ENCODE data around the gene SLC17A7. TPM values are rescaled to one million over a fixed set of nuclear protein-coding genes. Genes with fewer than 3 reads are reported as not detected.
A peak's percentile ranks its signal among the peaks of the same experiment; 100 is the strongest.
"Not testable (repeated sequence)": the region's sequence is repeated elsewhere in the genome, so short reads cannot be mapped to it uniquely, and the experiment has no call there.

SLC17A7 gene
- polyA plus RNA-seq, 6 donors from 2014 or later, result not detected

DNA sequence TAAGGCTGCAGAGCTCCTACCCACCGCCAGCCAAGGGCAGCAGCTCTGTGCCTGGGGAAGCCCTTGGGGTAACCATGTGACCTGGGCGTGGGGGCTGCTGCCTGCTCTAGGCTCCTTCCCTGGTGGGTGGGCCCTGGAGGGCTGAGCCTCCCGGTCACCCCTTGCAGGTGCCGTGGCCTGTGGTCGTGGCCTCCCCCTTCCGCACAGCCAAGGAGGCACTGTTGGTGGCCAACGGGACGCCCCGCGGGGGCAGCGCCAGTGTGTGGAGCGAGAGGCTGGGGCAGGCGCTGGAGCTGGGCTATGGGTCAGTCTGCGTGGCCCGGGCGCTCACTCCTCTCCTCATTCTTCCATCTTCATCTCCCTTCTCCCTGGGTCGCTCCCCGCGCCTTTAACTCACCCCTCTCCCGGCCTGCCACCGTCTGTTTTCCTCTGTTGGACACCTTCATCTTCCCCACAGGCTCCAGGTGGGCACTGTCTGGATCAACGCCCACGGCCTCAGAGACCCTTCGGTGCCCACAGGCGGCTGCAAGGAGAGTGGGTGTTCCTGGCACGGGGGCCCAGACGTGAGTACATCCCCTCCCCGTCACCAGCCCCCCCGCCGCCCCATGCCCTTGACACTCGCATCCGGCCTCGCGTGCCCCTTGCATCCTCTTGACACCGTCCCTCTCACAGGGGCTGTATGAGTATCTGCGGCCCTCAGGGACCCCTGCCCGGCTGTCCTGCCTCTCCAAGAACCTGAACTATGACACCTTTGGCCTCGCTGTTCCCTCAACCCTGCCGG is 22.8 kb upstream of the SLC17A7 start:
- Mint-ChIP-seq H3K27me3 (no peaks in the 10 kb centered on the region), H3K4me1 (peaks cover 6 to 12% (median 10%) of the 10 kb centered on the region in 3 donors), H3K4me3 (no peak overlapping the region), H3K27ac (peak overlapping the region in 3 of 6 donors; percentile 81 to 99 (median 83)), H3K36me3 (peaks cover 0 to 18% of the 10 kb centered on the region in 2 donors), H3K9me3 (peaks cover 0 to 5% (median 0%) of the 10 kb centered on the region in 7 donors)
- ATAC-seq (ENCODE audit: low read depth in 2 of 2), result no peak
- no peak for DNase-seq

GRCh38 chr19:49462492-49462891 is 21.2 kb upstream of the SLC17A7 start:
- Mint-ChIP-seq H3K36me3 (peaks cover 0 to 11% of the 10 kb centered on the region in 2 donors), H3K4me3 (no peak overlapping the region), H3K9me3 (no peaks in the 10 kb centered on the region), H3K4me1 (peaks cover 0 to 3% (median 0%) of the 10 kb centered on the region in 3 donors), H3K27me3 (no peaks in the 10 kb centered on the region), H3K27ac (peak overlapping the region in 4 of 6 donors; percentile 15 to 76 (median 19))
- no peak for DNase-seq
- no peak for ATAC-seq (ENCODE audit: low read depth in 2 of 2)

DNA sequence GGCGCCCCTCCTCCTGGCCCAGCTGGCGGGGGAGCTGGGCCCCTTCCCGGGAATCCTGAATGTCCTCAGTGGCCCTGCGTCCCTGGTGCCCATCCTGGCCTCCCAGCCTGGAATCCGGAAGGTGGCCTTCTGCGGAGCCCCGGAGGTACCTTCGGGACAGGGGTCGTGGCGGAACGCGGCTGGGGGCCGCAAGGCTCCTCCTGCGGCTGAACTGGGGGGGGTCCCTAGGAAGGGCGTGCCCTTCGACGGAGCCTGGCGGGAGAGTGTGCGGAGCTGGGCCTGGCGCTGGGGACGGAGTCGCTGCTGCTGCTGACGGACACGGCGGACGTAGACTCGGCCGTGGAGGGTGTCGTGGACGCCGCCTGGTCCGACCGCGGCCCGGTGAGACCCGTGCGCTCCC is 20.3 kb upstream of the SLC17A7 start:
- H3K4me3 Mint-ChIP-seq, result no peak overlapping the region
- H3K4me1 Mint-ChIP-seq, result peaks cover 6 to 7% (median 7%) of the 10 kb centered on the region in 3 donors
- ATAC-seq (ENCODE audit: low read depth in 2 of 2) (no peak), DNase-seq (no peak)
- H3K9me3 Mint-ChIP-seq, result no peaks in the 10 kb centered on the region
- peaks cover 5 to 18% of the 10 kb centered on the region in 2 donors for H3K36me3 Mint-ChIP-seq
- H3K27me3 Mint-ChIP-seq, result no peaks in the 10 kb centered on the region
- peak overlapping the region in 1 of 6 donors; percentile 24 for H3K27ac Mint-ChIP-seq

DNA sequence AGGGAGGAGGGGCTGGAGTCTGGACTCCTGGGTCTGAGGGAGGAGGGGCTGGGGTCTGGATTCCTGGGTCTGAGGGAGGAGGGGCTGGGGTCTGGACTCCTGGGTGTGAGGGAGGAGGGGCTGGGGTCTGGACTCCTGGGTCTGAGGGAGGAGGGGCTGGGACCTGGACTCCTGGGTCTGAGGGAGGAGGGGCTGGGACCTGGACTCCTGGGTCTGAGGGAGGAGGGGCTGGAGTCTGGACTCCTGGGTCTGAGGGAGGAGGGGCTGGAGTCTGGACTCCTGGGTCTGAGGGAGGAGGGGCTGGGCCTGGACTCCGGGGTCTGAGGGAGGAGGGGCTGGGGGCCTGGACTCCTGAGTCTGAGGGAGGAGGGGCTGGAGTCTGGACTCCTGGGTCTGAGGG is 19.8 kb upstream of the SLC17A7 start:
- H3K9me3 Mint-ChIP-seq; ATAC-seq (ENCODE audit: low read depth in 2 of 2); H3K4me1 Mint-ChIP-seq; DNase-seq; H3K27me3 Mint-ChIP-seq; H3K4me3 Mint-ChIP-seq: not testable (repeated sequence)
- Mint-ChIP-seq H3K36me3 (peaks cover 5 to 19% of the 10 kb centered on the region in 2 donors), H3K27ac (peak overlapping the region in 1 of 6 donors; percentile 84)

GRCh38 chr19:49459388-49459787 is 18.1 kb upstream of the SLC17A7 start:
- Mint-ChIP-seq H3K36me3 (peaks cover 10 to 14% of the 10 kb centered on the region in 2 donors), H3K27me3 (no peaks in the 10 kb centered on the region), H3K4me3 (peak overlapping the region in 1 of 8 donors; percentile 3), H3K9me3 (no peaks in the 10 kb centered on the region), H3K27ac (peak overlapping the region in 2 of 6 donors; percentile 34 to 36), H3K4me1 (peaks cover 7 to 18% (median 7%) of the 10 kb centered on the region in 3 donors)
- ATAC-seq (ENCODE audit: low read depth in 2 of 2) (no peak), DNase-seq (no peak)

- peaks cover 12 to 26% (median 16%) of the 10 kb centered on the region in 3 donors for H3K4me1 Mint-ChIP-seq
- ATAC-seq (ENCODE audit: low read depth in 2 of 2) (no peak), DNase-seq (no peak)
- no peaks in the 10 kb centered on the region for H3K27me3 Mint-ChIP-seq
- no peak overlapping the region for H3K4me3 Mint-ChIP-seq
- H3K27ac Mint-ChIP-seq, result no peak overlapping the region
- no peaks in the 10 kb centered on the region for H3K9me3 Mint-ChIP-seq
- peaks cover 8 to 10% of the 10 kb centered on the region in 2 donors for H3K36me3 Mint-ChIP-seq
Measured at GRCh38 chr19:49458567-49458903, 17.2 kb upstream of the SLC17A7 start.

- peaks cover 28 to 44% (median 33%) of the 10 kb centered on the region in 3 donors for H3K4me1 Mint-ChIP-seq
- H3K9me3 Mint-ChIP-seq, result peaks cover 0 to 2% (median 0%) of the 10 kb centered on the region in 7 donors
- H3K36me3 Mint-ChIP-seq, result peaks cover 8 to 16% of the 10 kb centered on the region in 2 donors
- H3K27me3 Mint-ChIP-seq, result no peaks in the 10 kb centered on the region
- no peak for ATAC-seq (ENCODE audit: low read depth in 2 of 2)
- peak overlapping the region in 3 of 8 donors; percentile 9 to 68 (median 61) for H3K4me3 Mint-ChIP-seq
- no peak for DNase-seq
- peak overlapping the region in 4 of 6 donors; percentile 20 to 90 (median 74) for H3K27ac Mint-ChIP-seq
Measured at GRCh38 chr19:49456326-49456725, 15.0 kb upstream of the SLC17A7 start.

DNA sequence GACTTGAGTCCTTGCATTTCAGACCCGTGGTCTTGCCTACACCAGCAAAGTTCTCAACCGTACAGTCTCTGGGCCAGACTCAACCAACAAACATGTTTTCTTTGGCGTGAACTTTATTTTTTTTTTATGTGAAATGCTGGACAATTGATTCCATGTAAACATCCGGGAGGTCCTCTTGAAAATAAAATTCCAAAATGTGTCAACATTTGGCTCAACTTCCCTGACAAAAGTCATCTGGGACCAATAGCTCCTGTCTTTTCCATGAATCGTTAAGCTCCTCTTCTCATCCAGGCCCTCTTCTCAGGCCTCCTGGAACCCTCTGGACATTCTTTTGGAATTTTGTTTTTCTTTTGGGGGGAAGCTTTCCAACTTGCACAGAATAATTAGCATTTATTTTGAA is 14.4 kb upstream of the SLC17A7 start:
- ATAC-seq (ENCODE audit: low read depth in 2 of 2), result no peak
- DNase-seq, result no peak
- no peaks in the 10 kb centered on the region for H3K27me3 Mint-ChIP-seq
- peaks cover 31 to 50% (median 38%) of the 10 kb centered on the region in 3 donors for H3K4me1 Mint-ChIP-seq
- H3K4me3 Mint-ChIP-seq, result peak overlapping the region in 2 of 8 donors; percentile 9 to 61
- peaks cover 0 to 2% (median 0%) of the 10 kb centered on the region in 7 donors for H3K9me3 Mint-ChIP-seq
- peak overlapping the region in 2 of 6 donors; percentile 20 to 90 for H3K27ac Mint-ChIP-seq
- peaks cover 9 to 16% of the 10 kb centered on the region in 2 donors for H3K36me3 Mint-ChIP-seq

GRCh38 chr19:49453757-49454240 is 12.5 kb upstream of the SLC17A7 start:
- Mint-ChIP-seq H3K4me3 (peak overlapping the region; percentile 89 to 100 (median 99)), H3K36me3 (peaks cover 16 to 18% of the 10 kb centered on the region in 2 donors), H3K27me3 (no peaks in the 10 kb centered on the region), H3K4me1 (peaks cover 41 to 65% (median 57%) of the 10 kb centered on the region in 3 donors), H3K27ac (peak overlapping the region; percentile 100), H3K9me3 (peaks cover 0 to 2% (median 0%) of the 10 kb centered on the region in 7 donors)
- peak; percentile 54 for DNase-seq
- peak; percentile 18 to 21 for ATAC-seq (ENCODE audit: low read depth in 2 of 2)

GRCh38 chr19:49453013-49453756 is 11.9 kb upstream of the SLC17A7 start, which contains the start of gene ALDH16A1:
Gene ALDH16A1 (plus strand): TSS chr19:49453225. CDS start chr19:49453332, 107 bp downstream.
- Mint-ChIP-seq H3K27ac (peak within 1 kb of the TSS; percentile 100), H3K4me3 (peak within 1 kb of the TSS; percentile 96 to 100 (median 99)), H3K4me1 (peaks cover 47 to 70% (median 63%) of the 10 kb centered on the region in 3 donors), H3K27me3 (no peaks in the 10 kb centered on the region), H3K36me3 (peaks cover 16 to 24% of the 10 kb centered on the region in 2 donors), H3K9me3 (peaks cover 0 to 2% (median 0%) of the 10 kb centered on the region in 7 donors)
- peak; percentile 79 to 81 for ATAC-seq (ENCODE audit: low read depth in 2 of 2)
- DNase-seq, result peak; percentile 99

DNA sequence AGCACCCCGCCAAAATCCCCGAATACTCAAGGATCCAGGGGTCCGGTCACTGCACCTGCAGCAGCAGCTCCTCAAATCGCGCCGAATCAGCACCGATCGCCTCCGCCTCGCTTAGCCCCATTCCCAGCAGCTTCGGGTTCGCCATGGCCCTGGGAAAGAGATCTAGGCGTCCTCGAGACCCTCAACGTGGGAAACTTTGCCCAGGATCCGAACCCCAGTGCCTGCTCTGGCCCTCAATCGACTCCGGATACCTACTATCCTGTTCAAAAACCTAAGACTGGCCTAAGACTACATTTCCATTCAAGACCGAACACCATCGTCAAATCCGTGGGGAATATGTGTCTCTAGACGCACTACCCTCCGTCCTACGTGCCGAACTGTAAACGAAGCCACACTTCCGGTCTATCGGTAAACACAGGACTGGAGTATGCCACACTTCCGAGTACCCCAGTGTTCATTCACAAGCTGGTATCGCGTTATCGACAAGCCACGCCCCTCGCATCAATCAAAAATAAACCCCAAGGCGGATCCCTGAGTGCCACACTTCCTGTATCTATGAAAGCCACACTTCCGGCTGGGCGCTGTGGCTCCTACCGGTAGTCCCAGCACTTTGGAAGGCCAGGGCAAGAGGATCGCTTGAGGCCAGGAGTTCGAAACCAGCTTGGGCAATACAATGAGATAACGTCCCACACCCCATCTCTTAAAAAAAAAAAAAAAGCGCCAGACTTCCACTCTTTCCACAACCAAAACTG is 10.3 kb upstream of the SLC17A7 start, which contains the start of gene PIH1D1:
TSS of gene PIH1D1 (minus strand) at position 385 of the 752 bp plus-strand sequence. CDS start at position 145, 240 bp downstream.
- Mint-ChIP-seq H3K9me3 (peaks cover 0 to 2% (median 0%) of the 10 kb centered on the region in 7 donors), H3K4me3 (peak within 1 kb of the TSS; percentile 96 to 100 (median 99)), H3K27ac (peak within 1 kb of the TSS; percentile 100), H3K4me1 (peaks cover 44 to 69% (median 63%) of the 10 kb centered on the region in 3 donors), H3K27me3 (no peaks in the 10 kb centered on the region), H3K36me3 (peaks cover 11 to 18% of the 10 kb centered on the region in 2 donors)
- DNase-seq (peak; percentile 93), ATAC-seq (ENCODE audit: low read depth in 2 of 2) (peak; percentile 61 to 64)

- Mint-ChIP-seq H3K9me3 (peaks cover 0 to 2% (median 0%) of the 10 kb centered on the region in 7 donors), H3K4me1 (peaks cover 44 to 72% (median 65%) of the 10 kb centered on the region in 3 donors), H3K4me3 (peak overlapping the region; percentile 53 to 100 (median 99)), H3K27me3 (no peaks in the 10 kb centered on the region), H3K27ac (peak overlapping the region in 3 of 6 donors; percentile 38 to 100 (median 76)), H3K36me3 (peaks cover 6 to 18% of the 10 kb centered on the region in 2 donors)
- DNase-seq (no peak), ATAC-seq (ENCODE audit: low read depth in 2 of 2) (no peak)
Measured at GRCh38 chr19:49450405-49450804, 9.1 kb upstream of the SLC17A7 start.

All from naive B cell (primary cell).